Activated T-helper 1 cell treated with Interleukin-2 at 50 U/mL for 16 hours (primary cell): ENCODE data around the gene NDUFB11.
"Not testable (repeated sequence)": the region's sequence is repeated elsewhere in the genome, so short reads cannot be mapped to it uniquely, and the experiment has no call there.

Experiments
- DNase-seq: peaks from one replicate; pipeline ENCODE4 v3.0.0-alpha.2; 2020; ENCODE audit warnings: low read depth

NDUFB11 gene

DNA sequence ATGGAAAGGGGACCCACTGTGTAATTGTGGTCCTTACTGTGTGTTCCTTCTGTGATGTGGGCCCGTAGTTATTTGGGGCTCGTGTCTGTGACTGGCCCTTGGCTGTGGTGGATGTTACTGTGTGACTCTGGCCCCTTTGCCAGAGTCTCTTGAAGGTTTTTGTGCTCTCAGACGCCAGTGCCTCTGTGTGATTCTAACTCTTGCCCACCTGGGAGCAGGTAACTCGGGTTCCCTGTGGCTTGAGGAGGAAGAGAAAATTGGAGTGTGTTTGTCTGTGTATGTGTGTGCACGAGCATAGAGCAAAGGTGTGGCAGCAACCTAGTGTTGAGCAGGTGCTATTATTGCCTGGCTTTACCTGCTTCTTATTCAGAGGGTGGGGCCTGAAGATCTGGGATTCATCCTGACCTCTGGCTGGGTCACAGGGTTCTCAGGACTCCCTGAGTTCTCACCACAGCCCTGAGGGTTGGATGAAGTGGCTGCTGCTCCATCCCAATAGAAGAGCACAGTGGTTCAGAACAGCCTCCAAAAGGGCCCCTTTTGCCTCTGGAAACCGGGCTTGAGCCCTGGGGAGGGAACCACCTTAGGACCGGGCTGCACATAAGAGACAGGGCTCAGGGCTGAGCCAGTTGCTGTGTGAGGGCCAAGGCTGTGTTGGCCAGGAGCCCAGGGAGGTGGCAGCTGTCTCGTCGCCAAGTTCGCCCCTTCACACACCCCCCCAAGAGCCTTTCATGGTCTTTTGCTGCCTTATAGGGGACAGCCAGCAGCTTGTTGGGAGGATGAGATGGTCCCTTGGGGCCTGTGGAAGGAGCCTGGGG is 1.8 kb upstream of the NDUFB11 start:
- no peak for DNase-seq

DNA sequence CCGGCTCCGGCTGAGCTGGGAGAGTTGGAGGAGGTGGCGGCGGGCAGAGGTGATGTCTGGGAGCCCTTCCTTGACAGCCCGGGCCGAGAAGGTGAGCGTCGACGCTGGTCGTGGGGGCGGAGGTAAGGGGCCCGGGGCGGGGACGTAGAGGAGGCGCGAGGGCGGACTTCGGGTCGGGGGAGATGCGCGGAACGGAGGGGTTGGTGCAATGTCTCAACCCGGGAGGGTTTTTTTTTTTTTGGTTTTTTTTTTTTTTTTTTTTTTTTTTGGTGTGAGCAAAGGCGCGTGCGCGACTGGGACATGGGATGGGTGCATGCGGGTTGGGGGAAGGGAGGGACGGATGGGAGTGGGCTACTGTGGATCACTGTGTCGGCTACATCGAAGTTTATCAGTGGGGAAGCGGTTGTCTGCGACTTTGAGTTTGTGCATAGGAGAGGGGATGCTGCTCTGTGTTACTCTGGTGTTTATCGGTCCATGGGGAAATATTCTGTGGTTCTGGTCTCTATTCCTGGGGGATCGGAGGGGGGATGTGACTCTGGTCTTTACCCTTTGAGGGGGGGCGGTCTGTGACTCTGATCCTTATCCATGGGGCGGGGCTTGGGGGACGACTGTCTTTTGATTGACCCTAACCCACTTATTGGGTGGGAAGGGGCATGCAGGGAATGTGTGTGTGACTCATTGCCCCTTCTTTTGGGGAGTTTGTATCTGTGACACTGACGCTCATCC is 1.1 kb upstream of the NDUFB11 start:
- DNase-seq = no peak

DNA sequence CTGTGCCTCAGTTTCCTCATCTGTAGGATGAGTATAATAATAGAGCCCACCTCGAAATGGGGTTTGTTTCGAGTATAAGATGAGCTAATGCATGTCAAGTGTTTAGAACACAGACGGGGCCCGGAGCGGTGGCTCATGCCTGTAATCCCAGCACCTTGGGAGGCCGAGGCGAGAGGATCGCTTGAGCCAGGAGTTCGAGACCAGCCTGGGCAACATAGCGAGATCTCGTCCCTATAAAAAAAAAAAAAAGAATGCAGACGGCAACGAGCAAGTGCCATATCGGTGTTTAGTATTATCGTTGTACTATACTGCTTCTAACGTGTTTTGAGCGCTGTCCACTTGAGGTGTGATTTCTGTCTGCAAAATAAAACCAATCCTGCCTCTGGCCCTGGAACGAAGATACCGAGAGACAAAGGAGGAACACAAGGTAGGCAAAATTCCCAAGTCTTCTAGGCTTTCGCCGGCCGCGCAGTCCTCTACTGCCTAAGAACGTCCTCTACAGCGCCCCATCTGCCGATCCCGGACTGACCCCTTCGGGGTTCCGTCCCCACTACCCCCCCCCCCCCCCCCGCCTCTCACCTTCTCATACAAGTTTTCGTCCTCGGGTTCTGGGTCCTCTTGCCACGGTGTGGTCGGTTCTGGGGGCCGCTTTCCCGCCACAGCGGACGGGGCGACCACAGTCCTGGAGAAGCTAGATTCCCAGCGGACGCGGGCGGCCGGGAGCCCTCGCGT is 442 bp downstream of the NDUFB11 start:
- DNase-seq = no peak

DNA sequence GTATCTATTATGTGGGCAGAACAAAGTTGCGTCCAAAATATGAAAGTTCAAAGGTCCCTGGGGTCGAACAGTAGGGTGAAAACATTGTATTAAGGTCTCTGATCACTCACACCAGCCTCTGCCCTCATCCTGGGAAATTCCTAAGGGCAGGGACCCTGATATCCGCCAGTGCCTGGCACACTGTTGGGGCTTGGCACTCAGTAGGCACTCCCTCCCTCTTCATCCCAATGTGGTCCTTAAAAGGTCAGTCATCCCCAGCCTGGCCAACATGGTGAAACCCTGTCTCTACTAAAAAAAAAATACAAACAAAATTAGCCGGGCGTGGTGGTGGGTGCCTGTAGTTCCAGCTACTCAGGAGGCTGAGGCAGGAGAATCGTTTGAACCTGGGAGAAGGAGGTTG is 6.3 kb downstream of the NDUFB11 start:
- no peak for DNase-seq

DNA sequence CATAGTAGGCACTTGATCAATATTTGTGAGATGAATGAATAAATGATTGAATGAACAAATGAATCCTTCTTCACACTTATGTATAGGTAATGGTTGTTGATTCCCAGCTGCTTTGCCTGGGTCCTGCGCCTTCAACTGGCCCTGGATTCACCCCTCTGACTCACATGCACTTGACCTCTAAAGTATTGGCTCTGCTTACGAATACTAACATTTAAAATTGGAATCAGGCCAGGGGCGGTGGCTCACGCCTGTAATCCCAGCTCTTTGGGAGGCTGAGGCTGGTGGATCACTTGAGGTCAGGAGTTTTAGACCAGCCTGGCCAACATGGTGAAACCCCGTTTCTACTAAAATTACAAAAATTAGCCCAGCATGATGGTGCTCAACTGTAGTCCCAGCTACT is 8.9 kb downstream of the NDUFB11 start:
- not testable (repeated sequence) for DNase-seq

DNA sequence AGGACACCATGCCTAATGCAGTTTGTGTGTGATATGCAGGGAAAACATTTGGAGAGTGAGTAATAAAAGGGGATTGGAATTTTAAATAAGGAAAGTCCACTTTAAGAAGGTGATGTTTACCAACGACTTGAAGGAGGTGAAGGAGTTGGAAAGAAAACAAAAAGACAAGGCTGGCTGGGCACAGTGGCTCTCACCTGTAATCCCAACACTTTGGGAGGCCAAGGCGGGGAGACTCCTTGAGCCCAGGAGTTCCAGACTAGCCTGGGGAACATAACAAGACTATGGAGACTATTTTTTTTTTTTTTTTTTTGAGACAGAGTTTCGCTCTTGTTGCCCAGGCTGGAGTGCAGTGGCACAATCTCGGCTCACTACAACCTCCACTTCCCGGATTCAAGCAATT is 11.0 kb downstream of the NDUFB11 start:
- DNase-seq = no peak

DNA sequence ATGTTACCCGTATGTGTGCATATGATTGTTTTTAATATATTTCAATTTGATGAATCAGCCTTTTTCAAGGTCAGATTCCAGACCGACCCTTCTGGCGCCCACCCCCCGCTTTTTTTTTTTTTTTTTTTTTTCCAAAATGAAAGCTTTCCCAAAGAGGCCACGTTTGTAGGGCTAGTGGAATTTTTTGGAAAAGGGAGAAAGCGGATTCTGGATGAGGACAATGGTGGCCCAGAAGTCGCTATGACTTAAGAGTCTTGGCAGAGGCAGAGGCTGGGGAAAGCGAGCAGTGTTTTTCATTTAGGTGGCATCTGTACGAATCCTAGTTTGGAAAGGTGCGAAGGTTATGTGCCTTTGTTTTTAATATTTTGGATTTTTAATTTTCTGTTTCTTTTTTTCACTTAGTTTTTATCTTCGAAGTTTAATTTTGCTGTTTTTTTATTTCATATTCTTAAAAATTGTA is 14.6 kb downstream of the NDUFB11 start:
- DNase-seq = no peak

DNA sequence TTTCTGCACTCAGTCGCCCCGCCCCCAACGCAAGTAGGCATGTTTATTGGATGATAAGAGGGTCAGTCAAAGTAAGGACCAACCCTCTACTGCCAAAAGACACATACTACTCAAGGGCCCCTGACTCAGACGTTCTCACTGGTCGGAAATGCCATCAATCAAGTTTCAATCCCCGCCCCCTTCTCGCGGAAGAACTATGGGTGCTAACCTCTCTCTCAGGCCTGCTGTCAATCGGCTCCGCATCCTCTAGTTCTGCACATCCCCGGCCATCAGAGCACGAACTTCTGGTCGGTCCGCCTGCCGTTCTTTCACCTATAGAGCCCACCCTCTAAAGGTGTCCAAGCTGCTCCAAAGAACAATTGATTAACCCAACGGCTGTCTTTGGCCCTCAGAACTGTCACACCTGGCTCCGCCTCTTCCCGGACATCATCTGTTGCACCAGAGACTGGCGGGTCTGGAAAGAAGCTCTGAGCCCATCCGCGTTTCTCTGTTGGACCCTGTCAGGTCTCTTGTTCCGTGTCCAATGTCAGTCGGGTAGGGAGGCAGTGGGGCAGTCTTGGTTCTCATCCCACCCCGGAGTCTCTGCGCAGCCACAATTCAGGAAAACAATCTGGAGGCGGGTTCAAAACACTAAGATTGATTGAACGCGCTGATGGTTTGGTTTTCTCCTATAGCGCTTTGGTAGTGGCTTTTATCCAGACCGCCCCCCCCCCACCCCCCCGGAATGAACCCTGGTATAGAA is 15.2 kb downstream of the NDUFB11 start:
- peak; percentile 71 for DNase-seq

DNA sequence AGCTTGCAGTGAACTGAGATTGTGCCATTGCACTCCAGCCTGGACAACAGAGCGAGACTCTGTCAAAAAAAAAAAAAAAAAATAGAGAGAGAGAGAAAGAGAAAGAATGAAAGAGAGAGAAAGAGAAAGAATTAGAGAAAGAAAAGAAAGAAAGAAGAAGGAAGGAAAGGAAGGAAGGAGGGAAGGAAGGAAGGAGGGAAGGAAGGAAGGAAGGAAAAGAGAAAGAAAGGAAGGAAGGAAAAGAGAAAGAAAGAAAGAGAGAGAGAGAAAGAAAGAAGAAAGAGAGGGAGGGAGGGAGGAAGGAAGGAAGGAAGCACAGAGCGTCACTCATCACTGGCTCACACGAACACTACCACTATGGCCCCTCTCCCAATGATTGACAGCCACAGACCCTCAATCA is 20.0 kb downstream of the NDUFB11 start:
- DNase-seq = not testable (repeated sequence)

DNA sequence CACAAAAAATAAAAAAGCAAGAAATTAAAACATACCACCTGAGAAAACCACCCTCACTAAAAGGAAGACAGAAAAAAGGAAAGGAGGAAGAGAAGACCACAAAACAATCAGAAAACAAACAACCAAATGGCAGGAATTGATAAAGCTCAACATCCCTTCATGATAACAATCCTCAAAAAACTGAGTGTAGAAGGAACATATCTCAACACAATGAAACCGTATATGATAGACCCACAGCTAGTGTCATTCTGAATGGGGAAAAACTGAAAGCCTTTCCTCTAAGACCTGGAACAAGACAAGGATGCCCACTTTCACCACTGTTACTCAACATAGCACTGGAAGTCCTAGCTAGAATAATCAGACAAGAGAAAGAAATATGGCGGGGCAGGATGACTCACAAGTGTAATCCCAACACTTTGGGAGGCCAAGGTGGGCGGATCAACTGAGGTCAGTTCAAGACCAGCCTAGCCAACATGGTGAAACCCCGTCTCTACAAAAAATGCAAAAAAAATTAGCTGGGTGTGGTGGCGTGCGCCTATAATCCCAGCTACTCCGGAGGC is 27.9 kb downstream of the NDUFB11 start:
- DNase-seq = not testable (repeated sequence)

DNA sequence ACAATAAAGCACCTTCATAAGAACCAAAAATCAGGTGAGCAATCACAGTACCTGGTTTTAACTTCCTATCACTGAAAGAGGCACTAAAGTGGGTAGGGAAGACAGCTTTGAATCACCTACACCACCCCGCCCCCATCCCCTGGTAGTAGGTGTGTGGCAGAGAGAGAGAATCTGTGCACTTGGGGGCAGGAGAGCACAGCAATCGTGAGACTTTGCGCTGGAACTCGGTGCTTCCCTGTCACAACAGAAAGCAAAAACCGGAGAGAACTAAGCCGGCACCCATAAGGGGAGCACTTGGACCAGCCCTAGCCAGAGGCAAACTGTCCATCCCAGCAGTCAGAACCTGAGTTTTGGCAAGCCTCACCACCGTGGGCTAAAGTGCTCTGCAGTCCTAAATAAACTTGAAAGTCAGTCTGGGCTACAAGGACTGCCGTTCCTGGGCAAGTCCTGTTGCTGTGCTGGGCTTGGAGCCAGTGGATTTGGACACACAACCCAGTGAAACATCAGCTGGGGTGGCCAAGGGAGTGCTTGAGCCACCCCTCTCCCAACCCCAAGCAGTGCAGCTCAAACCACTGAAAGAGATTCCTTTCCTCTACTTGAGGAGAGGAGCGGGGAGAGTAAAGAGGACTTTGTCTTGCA is 32.1 kb downstream of the NDUFB11 start:
- no peak for DNase-seq

DNA sequence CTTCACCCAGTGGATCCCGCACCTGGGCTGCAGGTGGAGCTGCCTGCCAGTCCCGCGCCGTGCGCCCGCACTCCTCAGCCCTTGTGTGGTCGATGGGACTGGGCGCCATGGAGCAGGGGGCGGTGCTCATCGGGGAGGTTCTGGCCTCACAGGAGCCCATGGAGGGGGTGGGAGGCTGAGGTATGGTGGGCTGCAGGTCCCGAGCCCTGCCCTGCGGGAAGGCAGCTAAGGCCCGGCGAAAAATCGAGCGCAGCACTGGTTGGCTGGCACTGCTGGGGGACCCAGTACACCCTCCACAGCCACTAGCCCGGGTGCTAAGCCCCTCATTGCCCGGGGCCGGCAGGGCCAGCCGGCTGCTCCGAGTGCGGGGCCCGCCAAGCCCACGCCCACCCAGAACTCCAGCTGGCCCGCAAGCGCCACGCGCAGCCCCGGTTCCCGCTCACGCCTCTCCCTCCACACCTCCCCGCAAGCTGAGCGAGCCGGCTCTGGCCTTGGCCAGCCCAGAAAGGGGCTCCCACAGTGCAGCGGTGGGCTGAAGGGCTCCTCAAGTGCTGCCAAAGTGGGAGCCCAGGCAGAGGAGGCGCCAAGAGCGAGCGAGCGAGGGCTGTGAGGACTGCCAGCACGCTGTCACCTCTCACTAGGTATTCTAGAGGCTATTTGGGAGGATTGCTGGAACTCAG is 33.4 kb downstream of the NDUFB11 start:
- DNase-seq = not testable (repeated sequence)

DNA sequence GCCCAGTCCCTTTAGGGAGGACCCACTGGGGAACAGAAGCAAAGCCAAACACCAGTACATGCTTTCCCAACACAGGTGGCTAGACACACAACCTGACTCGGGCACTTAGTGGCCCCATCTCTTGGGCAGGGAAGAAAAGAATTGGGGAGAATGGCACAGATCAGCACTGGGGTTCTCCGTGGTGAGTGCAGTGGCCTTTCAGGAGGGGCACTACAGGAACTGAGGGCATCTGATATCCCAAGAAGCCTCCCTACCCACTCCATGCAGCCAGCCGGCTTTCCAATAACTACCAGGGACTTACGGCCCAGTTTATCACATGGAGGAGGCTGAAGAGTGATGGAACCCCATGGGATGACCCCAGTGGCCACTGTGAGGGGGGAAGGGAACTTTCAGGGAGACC is 43.3 kb downstream of the NDUFB11 start:
- DNase-seq = no peak

DNA sequence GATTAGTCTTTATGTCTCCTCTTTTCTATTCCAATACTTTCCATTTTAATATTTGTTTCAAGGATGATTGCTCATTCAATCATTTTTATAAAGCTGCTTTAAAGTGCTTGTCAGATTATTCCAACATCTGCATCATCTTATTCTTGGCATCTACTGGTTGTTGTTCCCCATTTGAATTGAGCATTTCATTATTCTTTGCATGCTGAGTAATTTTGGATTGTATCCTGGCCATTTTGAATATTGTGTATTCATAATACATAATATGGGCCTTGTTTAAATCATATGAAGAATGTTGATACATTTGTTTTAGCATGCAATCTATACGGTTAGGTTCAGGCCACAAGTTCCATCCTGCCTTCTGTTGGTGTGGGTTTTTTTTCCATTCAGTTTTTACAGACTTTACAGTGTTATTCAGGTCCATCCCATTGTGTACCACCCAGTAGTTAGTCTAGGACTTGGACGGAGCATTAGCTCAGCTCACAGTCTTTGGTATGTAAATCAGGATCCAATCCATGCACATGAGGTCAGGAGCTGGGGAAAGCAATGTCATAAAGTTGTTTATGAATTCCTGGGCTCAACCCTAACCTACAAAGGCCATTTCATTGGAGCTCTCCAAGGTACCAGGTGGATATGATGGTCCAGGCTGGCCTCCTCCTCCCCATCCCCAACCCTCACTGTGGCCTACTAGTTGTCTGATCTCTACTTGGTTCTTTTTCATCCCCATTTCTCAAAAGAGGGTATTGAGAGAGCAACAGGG is 46.0 kb downstream of the NDUFB11 start:
- no peak for DNase-seq

DNA sequence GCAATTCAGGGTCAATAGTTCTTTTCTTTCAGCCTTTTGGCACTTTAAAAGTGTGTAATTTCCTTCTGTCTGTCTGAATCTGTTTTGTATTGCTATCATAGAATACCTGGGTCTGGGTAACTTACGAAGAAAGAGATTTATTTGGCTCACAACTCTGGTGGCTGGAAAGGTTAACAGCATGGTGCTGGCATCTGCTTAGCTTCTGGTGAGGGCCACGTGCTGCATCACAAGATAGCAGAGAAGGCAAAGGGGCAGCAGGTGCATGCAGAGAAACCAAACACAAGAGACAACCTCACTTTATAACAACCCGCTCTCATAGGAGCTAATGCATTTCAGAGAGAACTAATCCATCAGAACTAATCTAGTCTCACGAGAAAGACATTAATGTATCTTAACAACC is 47.5 kb downstream of the NDUFB11 start:
- DNase-seq = no peak

DNA sequence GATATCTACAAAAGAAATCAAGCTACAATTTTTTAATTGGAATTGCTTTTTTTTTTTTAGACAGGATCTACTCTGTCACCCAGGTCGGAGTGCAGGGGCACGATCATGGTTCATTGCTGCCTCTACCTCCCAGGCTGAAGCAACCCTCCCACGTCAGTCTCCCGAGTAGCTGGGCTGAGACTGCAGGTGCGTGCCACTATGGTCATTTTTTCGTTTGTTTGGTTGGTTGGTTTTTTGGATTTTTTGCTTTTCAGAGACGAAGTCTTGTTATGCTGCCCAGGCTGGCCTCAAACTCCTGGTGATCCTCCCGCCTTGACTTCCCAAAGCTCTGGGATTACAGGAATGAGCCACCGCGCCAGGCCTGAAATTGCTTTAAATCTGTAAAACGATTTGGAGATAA is 50.6 kb downstream of the NDUFB11 start:
- no peak for DNase-seq

DNA sequence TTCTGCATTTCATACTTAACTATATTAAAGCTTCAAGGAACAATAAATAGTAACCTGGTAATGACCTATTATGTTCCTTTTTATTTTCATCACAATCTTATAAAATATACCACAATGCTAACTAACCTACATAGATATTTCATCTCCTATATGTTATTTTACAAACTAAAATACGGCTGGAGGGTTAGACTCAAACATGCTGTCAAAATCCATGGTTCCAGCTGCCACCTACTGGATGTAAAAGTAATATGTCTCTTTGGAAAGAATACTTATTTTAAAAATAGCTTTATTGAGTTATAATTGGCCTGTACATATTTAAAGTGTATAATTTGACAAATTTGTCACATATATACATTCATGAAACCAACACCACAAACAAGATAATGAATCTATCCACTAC is 51.3 kb downstream of the NDUFB11 start:
- no peak for DNase-seq
